HCT116 (cell line): ENCODE measurements around the gene ACBD6. TPM values are rescaled to one million over a fixed set of nuclear protein-coding genes. Genes with fewer than 3 reads are reported as not detected.

Source experiments
- ATAC-seq: fragments of 200-7000 bp; cut with Tn5 transposase; 2 replicates; pipeline ENCODE4 v1.9.1; 2020; ENCODE audit warnings: mild to moderate bottlenecking, moderate library complexity
- BruUV-seq: library from RNA; stranded (reverse); fragments of 400-500 nt; replicated peaks from 2 replicates; lab custom pipeline; 2021; lab: Mats Ljungman, UMichigan
- CTCF ChIA-PET: fragments of 300-600 bp; sonication (Branson Sonifier 250); formaldehyde crosslinking; loops from one replicate; lab custom pipeline; 2021; ENCODE audit warnings: antibody characterized with exemption; lab: Charles Lee
- POLR2A ChIA-PET: fragments of 300-600, 350-600 bp; sonication (Branson Sonifier 250); formaldehyde crosslinking; loops from one replicate; lab custom pipeline; 2021; ENCODE audit warnings: antibody characterized with exemption; lab: Charles Lee
- RAD21 ChIA-PET, 2 experiments: fragments of 300-600 bp; sonication (Branson Sonifier 250); formaldehyde crosslinking; loops; one replicate each; lab custom pipeline; 2023; ENCODE audit warnings: low total read pairs in 2 of 2; ENCODE audit not compliant: uncharacterized antibody in 2 of 2, unreplicated experiment in 2 of 2, low non-redundant PET in 1 of 2; lab: Charles Lee
- DNase-seq: peaks from one replicate; pipeline ENCODE4 v3.0.0-alpha.2; 2010; ENCODE audit warnings: low read depth, low spot score
- H2AFZ ChIP-seq: fragments of 200-600 bp; shearing (Covaris generic), sonication (generic); 2 replicates; pipeline ENCODE4 v1.6.1; 2017; ENCODE audit warnings: low read depth, mixed run types, mixed read lengths, antibody characterized with exemption, low read length; ENCODE audit not compliant: poor library complexity, severe bottlenecking
- H3K27ac ChIP-seq: 2 replicates; pipeline ENCODE4 v1.5.1; 2012; ENCODE audit warnings: low read depth, low read length
- H3K27me3 ChIP-seq: fragments of 200-600 bp; sonication (generic); 2 replicates; pipeline ENCODE4 v1.6.1; 2016; ENCODE audit warnings: mixed run types, low read length, mixed read lengths; ENCODE audit not compliant: insufficient read depth
- H3K36me3 ChIP-seq, 2 experiments: fragments of 200-500 bp in 1 of 2; fragments of 200-600 bp in 1 of 2; sonication (Bioruptor generic) in 1 of 2; sonication (generic) in 1 of 2; 2 replicates each; pipeline versions ENCODE4 v1.5.1 to v1.6.1; 2014 to 2016; ENCODE audit warnings: low read length in 2 of 2, inconsistent platforms in 1 of 2, mixed read lengths in 1 of 2, mixed run types in 1 of 2; ENCODE audit not compliant: insufficient read depth in 2 of 2, control insufficient read depth in 1 of 2
- H3K4me1 ChIP-seq, 2 experiments: fragments of 200-600 bp in 1 of 2; sonication (generic) in 1 of 2; 2 replicates each; pipeline versions ENCODE4 v1.5.1 to v1.6.1; 2012 to 2017; ENCODE audit warnings: low read length in 2 of 2, inconsistent platforms in 1 of 2, mild to moderate bottlenecking in 1 of 2, mixed read lengths in 1 of 2, mixed run types in 1 of 2, moderate library complexity in 1 of 2; ENCODE audit not compliant: insufficient read depth in 2 of 2, control insufficient read depth in 1 of 2
- H3K4me2 ChIP-seq: fragments of 200-600 bp; sonication (generic); 2 replicates; pipeline ENCODE4 v1.6.1; 2017; ENCODE audit warnings: mixed run types, low read length, mixed read lengths
- H3K4me3 ChIP-seq, 2 experiments: fragments of 200-600 bp in 1 of 2; sonication (generic) in 1 of 2; replicated peaks in 1 of 2; 2 replicates each; pipeline ENCODE4 v1.5.1; 2011 to 2016; ENCODE audit warnings: low read length in 2 of 2, control low read depth in 1 of 2, low read depth in 1 of 2, mild to moderate bottlenecking in 1 of 2, mixed read lengths in 1 of 2, mixed run types in 1 of 2
- H3K79me2 ChIP-seq: fragments of 200-600 bp; sonication (generic); 2 replicates; pipeline ENCODE4 v1.6.1; 2017; ENCODE audit warnings: mild to moderate bottlenecking, mixed run types, low read length, moderate library complexity, mixed read lengths; ENCODE audit not compliant: insufficient read depth
- H3K9ac ChIP-seq: fragments of 200-600 bp; sonication (generic); 2 replicates; pipeline ENCODE4 v1.6.1; 2016; ENCODE audit warnings: low read length, mixed read lengths
- H3K9me2 ChIP-seq: fragments of 200-600 bp; sonication (generic), shearing (Covaris generic); 2 replicates; pipeline ENCODE4 v1.6.1; 2017; ENCODE audit warnings: mixed run types, mild to moderate bottlenecking, moderate library complexity; ENCODE audit not compliant: insufficient read depth
- H3K9me3 ChIP-seq, 2 experiments: fragments of 200-500 bp in 1 of 2; fragments of 200-600 bp in 1 of 2; sonication (Bioruptor generic) in 1 of 2; sonication (generic) in 1 of 2; 2 replicates each; pipeline ENCODE4 v1.6.1; 2014 to 2017; ENCODE audit warnings: low read length in 2 of 2, mixed read lengths in 2 of 2, inconsistent platforms in 1 of 2, low read depth in 1 of 2, mild to moderate bottlenecking in 1 of 2, mixed run types in 1 of 2, moderate library complexity in 1 of 2; ENCODE audit not compliant: control insufficient read depth in 1 of 2, insufficient read depth in 1 of 2
- H4K20me1 ChIP-seq: fragments of 200-600 bp; sonication (generic), shearing (Covaris generic); 2 replicates; pipeline ENCODE4 v1.6.1; 2017; ENCODE audit warnings: mixed run types, mild to moderate bottlenecking, moderate library complexity; ENCODE audit not compliant: insufficient read depth
- CBX3 ChIP-seq: IDR thresholded peaks from 2 replicates; pipeline ENCODE4 v1.6.1; 2012; ENCODE audit warnings: low read depth
- CEBPB ChIP-seq: IDR thresholded peaks from 2 replicates; pipeline ENCODE4 v1.6.1; 2012; ENCODE audit warnings: low read depth
- EZH2 ChIP-seq: fragments of 200-600 bp; sonication (generic); IDR thresholded peaks from 2 replicates; pipeline ENCODE4 v1.6.1; 2017; ENCODE audit warnings: antibody characterized with exemption, mixed run types
- POLR2A ChIP-seq: IDR thresholded peaks from 2 replicates; pipeline ENCODE4 v1.7.0; 2011; ENCODE audit warnings: borderline replicate concordance; ENCODE audit not compliant: insufficient read depth, insufficient read length; ENCODE audit errors: extremely low read depth
- SIN3A ChIP-seq: IDR thresholded peaks from 2 replicates; pipeline ENCODE4 v1.6.1; 2012; ENCODE audit warnings: low read depth
- SP1 ChIP-seq: IDR thresholded peaks from 2 replicates; pipeline ENCODE4 v1.6.1; 2012; ENCODE audit warnings: low read depth
- TCF7L2 ChIP-seq: IDR thresholded peaks from 2 replicates; pipeline ENCODE4 v1.7.0; 2011; ENCODE audit warnings: borderline replicate concordance, inconsistent platforms; ENCODE audit not compliant: insufficient read depth, insufficient read length; ENCODE audit errors: extremely low read depth
- YY1 ChIP-seq: IDR thresholded peaks from 2 replicates; pipeline ENCODE4 v1.6.1; 2011; ENCODE audit warnings: low read length, low read depth, moderate library complexity, mild to moderate bottlenecking; ENCODE audit not compliant: insufficient replicate concordance; ENCODE audit errors: extremely low read depth
- ZNF274 ChIP-seq: fragments of 200-500 bp; sonication (Bioruptor generic); IDR thresholded peaks from 2 replicates; pipeline ENCODE4 v1.6.1; 2014; ENCODE audit warnings: mild to moderate bottlenecking, low read depth, low read length, inconsistent platforms
- intact Hi-C: fragments of 100-400 bp; cut with micrococcal nuclease; formaldehyde crosslinking; loops from 2 replicates; pipeline ENCODE4 v1.10.0; 2022
- total RNA-seq: library from RNA; stranded (reverse); gene quantifications from one replicate; pipeline ENCODE4 v1.2.1, GENCODE V29; 2021; ENCODE audit not compliant: unreplicated experiment

ACBD6 gene
- total RNA-seq, 1 experiment from 2014 or later, result 43.2 TPM

- H3K4me3 ChIP-seq, result no peak overlapping the region
- CTCF ChIA-PET, result no interaction called here
- H4K20me1 ChIP-seq, result no peaks in the 10 kb centered on the region
- RAD21 ChIA-PET, result no interaction called here
- no peaks in the 10 kb centered on the region for H3K9me3 ChIP-seq
- H3K27me3 ChIP-seq, result no peaks in the 10 kb centered on the region
- DNase-seq (no peak), ATAC-seq (no peak)
- no peak for TF ChIP-seq SIN3A
- no peak for TF ChIP-seq ZNF274
- no peak for TF ChIP-seq YY1
- no peak for TF ChIP-seq EZH2
- TF ChIP-seq POLR2A, result no peak
- no peak for TF ChIP-seq CEBPB
- TF ChIP-seq CBX3, result no peak
- TF ChIP-seq TCF7L2, result no peak
- H3K79me2 ChIP-seq, result no peaks in the 10 kb centered on the region
- intact Hi-C loops, result no loop called here
- POLR2A ChIA-PET, result no interaction called here
- H3K27ac ChIP-seq, result no peak overlapping the region
- H3K4me2 ChIP-seq, result no peak overlapping the region
- no peaks in the 10 kb centered on the region for H3K9me2 ChIP-seq
- BruUV-seq, result no TSS peak
- H2AFZ ChIP-seq, result no peak overlapping the region
- no peaks in the 10 kb centered on the region for H3K4me1 ChIP-seq
- no peaks in the 10 kb centered on the region for H3K36me3 ChIP-seq
- no peak overlapping the region for H3K9ac ChIP-seq
Measured at GRCh38 chr1:180271272-180272255, 230.8 kb downstream of the ACBD6 start.

- RAD21 ChIA-PET, result no interaction called here
- Histone ChIP-seq H3K36me3 (no peaks in the 10 kb centered on the region), H4K20me1 (no peaks in the 10 kb centered on the region), H3K4me3 (no peak overlapping the region), H3K9me3 (no peaks in the 10 kb centered on the region), H3K4me1 (no peaks in the 10 kb centered on the region), H2AFZ (no peak overlapping the region), H3K79me2 (no peaks in the 10 kb centered on the region), H3K9me2 (no peaks in the 10 kb centered on the region), H3K9ac (no peak overlapping the region), H3K27me3 (no peaks in the 10 kb centered on the region), H3K4me2 (no peak overlapping the region), H3K27ac (no peak overlapping the region)
- ATAC-seq (no peak), DNase-seq (no peak)
- intact Hi-C loops, result no loop called here
- no TSS peak for BruUV-seq
- no peak for TF ChIP-seq SP1
- POLR2A ChIA-PET, result no interaction called here
- CTCF ChIA-PET, result interaction anchor here (0.7 kb wide), 1 partner anchor 211 kb away, joined by 3 read pairs; no protein-coding TSS in a partner anchor
Measured at GRCh38 chr1:180270530-180271271, 231.7 kb downstream of the ACBD6 start.
